ENCODE results near the gene TFAP2A.

Gene TFAP2A

DNA sequence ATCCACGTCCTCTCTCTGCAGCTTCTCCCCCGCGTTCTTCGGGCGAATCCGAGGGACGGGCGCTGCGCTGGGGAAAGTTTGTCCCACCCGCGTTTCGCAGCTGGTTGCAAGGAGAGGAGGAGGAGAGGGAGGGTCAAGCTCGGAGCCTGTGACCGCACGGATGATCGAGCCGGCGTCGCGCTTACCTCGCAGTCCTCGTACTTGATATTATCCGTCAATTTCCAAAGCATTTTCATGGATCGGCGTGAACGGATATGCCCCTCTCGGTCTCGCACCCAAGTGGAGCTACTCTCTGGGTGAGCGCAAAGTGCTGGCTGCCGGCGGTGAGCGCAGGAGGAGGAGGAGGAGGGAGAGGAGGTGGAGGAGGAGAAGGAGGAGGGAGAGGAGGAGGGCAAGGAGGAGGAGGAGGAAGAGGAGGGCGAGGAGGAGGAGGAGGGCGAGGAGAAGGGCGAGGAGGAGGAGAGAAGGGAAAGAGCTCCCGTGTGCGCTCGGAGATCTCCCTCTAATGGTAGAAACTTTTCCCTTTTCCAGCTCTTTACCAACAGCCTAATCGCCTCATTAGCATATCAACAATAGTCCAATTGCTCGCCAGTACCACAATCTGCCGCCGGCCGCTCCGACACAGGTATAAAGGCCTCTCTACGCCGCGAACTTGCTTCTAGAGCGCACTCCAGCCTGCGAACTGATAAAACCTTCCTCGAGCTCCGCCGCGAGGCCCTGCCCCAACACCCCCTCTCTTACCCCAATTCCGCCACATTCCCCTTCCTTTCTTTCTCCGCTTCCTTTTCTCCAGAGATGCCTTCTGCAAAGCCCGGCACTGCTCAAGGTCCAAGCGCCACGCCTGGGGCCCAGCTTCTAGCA is at the start of gene TFAP2A:
TSS of gene TFAP2A (minus strand) at position 319 of the 861 bp plus-strand sequence. CDS start at position 236, 83 bp downstream.
- DNase-seq (ENCODE audit: low read depth) = no peak
- peak within 1 kb of the TSS; percentile 15 for H3K4me3 ChIP-seq (ENCODE audit: low read length)
- TF ChIP-seq, protein P1, sequence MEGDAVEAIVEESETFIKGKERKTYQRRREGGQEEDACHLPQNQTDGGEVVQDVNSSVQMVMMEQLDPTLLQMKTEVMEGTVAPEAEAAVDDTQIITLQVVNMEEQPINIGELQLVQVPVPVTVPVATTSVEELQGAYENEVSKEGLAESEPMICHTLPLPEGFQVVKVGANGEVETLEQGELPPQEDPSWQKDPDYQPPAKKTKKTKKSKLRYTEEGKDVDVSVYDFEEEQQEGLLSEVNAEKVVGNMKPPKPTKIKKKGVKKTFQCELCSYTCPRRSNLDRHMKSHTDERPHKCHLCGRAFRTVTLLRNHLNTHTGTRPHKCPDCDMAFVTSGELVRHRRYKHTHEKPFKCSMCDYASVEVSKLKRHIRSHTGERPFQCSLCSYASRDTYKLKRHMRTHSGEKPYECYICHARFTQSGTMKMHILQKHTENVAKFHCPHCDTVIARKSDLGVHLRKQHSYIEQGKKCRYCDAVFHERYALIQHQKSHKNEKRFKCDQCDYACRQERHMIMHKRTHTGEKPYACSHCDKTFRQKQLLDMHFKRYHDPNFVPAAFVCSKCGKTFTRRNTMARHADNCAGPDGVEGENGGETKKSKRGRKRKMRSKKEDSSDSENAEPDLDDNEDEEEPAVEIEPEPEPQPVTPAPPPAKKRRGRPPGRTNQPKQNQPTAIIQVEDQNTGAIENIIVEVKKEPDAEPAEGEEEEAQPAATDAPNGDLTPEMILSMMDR (conservative IDR thresholded peaks at IDR 0.05; ENCODE audit: low read depth, low read length) = peak; percentile 36

DNA sequence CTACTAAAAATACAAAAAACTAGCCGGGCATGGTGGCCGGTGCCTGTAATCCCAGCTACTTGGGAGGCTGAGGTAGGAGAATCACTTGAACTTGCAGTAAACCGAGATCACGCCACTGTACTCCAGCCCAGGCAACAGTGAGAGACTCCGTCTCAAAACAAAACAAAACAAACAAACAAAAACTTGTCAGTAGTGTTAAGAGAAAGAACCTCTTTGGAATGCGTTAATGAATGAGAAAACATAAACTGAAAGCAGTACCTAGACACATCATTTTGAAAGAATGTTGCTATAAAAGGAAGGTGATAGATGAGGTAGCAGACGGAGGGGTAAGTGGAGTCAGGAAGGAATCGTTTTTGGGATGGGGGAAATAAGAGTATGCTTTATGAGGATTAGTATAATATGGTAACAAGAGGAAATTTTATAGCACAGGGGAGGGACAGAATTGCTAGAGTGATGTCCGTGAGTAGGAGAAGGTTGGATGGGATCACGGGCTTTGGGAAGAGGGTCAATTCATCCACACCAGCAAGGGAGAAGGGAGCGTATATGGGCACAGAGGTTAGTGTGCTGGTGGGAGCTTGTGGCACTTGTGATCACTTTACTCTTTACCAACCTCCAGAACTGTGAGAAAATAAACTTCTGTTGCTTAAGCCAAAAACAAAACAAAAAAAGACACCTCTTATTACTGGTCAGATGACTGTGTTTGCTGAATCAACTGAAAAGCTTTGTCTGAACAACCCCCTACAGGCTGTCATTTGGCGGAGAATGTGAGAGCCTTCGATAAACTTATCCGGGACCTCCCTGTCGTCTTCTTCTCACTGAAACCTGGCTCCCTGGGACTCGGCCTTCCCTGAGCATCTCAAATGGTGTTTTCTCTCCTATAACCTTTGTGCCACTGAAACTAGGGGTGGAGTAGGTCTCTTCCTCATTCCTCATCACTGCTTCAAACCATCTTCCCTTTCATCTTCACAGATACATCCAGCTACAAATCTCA is 48.9 kb upstream of the TFAP2A start:
- H3K4me3 ChIP-seq (ENCODE audit: low read length) = no peak overlapping the region
- DNase-seq (ENCODE audit: low read depth) = no peak
- TF ChIP-seq, protein P1 (conservative IDR thresholded peaks at IDR 0.05; ENCODE audit: low read depth, low read length) = no peak

DNA sequence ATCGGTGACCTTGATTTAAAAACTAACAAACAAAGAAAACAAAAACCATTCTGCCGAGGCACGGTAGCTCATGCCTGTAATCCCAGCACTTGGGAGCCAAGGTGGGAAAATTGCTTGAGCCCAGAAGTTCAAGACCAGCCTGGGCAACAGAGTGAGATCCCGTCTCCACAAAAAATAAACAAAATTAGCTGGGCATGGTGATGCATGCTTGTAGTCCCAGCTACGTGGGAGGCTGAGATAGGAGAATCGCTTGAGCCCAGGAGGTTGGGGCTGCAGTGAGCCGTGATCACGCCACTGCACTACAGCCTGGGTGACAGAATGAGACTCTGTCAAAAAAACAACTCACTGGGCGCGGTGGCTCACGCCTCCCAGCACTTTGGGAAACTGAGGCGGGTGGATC is 48.2 kb upstream of the TFAP2A start:
- TF ChIP-seq, protein P1 (conservative IDR thresholded peaks at IDR 0.05; ENCODE audit: low read depth, low read length) = no peak
- no peak overlapping the region for H3K4me3 ChIP-seq (ENCODE audit: low read length)
- DNase-seq (ENCODE audit: low read depth) = no peak

DNA sequence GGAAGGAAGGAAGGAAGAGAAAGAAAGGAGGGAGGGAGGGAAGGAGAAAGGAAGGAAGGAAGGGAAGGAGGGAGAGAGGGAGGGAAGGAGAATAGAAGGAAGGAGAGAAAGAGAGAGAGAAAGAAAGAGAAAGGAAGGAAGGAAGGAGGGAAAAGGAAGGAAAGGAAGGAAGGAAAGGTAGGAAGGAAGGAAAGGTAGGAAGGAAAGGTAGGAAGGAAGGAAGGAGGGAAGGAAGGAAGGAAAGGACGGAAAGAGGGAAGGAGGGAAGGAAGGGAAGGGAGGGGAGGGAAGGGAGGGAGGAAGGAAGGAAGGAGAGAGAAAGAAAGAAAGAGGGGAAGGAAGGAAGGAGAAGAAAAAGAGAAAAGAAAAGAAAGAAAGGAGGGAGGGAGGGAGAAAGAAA is 47.0 kb upstream of the TFAP2A start:
- TF ChIP-seq, protein P1 (conservative IDR thresholded peaks at IDR 0.05; ENCODE audit: low read depth, low read length) = no peak
- no peak for DNase-seq (ENCODE audit: low read depth)
- no peak overlapping the region for H3K4me3 ChIP-seq (ENCODE audit: low read length)

DNA sequence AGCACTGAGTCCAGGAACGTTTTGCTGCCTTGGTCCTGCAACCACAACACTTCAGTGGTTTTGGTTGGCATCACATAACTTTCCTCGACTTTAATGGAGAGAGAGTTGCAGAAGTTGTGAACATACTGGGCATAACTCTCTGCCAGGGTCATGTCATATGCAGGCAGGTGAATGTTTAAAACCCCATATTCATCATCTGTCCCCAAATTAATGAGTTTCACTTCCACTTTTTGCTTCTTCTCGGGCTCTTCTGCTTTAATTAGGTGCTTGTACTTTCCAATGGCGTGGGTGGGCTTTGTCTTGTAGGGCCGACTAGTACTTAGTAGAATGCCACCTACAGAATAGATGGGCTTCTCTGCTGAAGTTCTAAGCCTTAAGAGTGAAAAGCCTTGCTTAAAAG is 45.2 kb upstream of the TFAP2A start:
- TF ChIP-seq, protein P1 (conservative IDR thresholded peaks at IDR 0.05; ENCODE audit: low read depth, low read length) = no peak
- DNase-seq (ENCODE audit: low read depth) = no peak
- H3K4me3 ChIP-seq (ENCODE audit: low read length) = no peak overlapping the region

DNA sequence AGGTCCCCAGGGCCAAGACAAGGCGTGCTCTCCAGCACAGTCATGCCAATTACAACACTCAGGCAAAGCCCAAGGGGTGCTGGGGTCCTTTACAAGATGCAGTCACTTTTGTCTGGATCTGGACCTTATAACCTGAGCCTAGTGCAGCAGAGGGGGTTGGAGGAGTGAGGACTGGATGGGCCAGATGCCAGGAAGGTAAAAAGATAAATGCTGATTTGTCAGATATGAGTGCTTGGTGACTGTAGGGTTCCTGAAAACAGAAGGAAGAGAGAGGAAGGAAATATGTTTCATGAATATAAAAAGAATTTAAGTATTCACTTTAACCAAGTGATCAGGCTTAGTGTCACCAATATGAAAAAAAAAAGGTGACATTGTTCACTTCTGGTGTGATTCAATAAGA is 43.4 kb upstream of the TFAP2A start:
- TF ChIP-seq, protein P1 (conservative IDR thresholded peaks at IDR 0.05; ENCODE audit: low read depth, low read length) = no peak
- H3K4me3 ChIP-seq (ENCODE audit: low read length) = no peak overlapping the region
- DNase-seq (ENCODE audit: low read depth) = no peak
